Measurements from ENCODE around the gene NLRC4. TPM values are rescaled to one million over a fixed set of nuclear protein-coding genes. Genes with fewer than 3 reads are reported as not detected.

Gene NLRC4
- polyA plus RNA-seq, 1 donor (not counting 4 experiments of a cell fraction or from before 2014, with no cell fraction given): not detected

DNA sequence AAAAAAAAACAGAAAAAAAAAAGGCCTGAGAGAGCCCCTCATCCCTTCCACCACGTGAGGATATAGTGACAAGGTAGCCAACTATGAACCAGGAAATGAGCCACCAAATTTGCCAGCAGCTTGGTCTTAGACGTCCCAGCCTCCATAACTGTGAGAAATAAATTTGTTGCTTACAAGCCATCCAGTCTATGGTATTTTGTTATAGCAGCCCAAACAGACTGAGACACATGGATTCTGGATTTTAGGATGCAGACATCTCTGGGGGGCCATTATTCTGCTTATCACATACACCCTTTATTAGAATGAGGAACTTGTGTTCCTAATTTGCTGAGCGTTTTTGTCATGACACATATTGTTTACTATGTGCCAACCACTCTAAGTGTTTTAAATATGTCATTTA is 7.6 kb upstream of the NLRC4 start:
- FAIRE-seq: no peak
- TF ChIP-seq EZH2 (IDR thresholded peaks at IDR 0.05; ENCODE audit: low read length) (no peak), CTCF (optimal IDR thresholded peaks at IDR 0.05 in 1 of 3, IDR thresholded peaks at IDR 0.05 in 1 of 3, conservative IDR thresholded peaks at IDR 0.05 in 1 of 3; ENCODE audit: extremely low read depth in 1 of 3, insufficient read depth in 2 of 3, low read length in 3 of 3) (no peak)
- Histone ChIP-seq H3K36me3 (ENCODE audit: control insufficient read depth in 2 of 2, extremely low read depth in 1 of 2, insufficient read depth in 2 of 2, low read length in 2 of 2) (no peaks in the 10 kb centered on the region), H3K9ac (ENCODE audit: control insufficient read depth, extremely low read depth, insufficient read depth, low read length) (no peak overlapping the region), H3K9me1 (ENCODE audit: control insufficient read depth, extremely low read depth, insufficient read depth, low read length) (no peaks in the 10 kb centered on the region), H3K4me2 (ENCODE audit: control insufficient read depth, extremely low read depth, insufficient read depth, low read depth, low read length) (no peak overlapping the region), H2AFZ (ENCODE audit: control insufficient read depth, low read length) (no peak overlapping the region), H3K4me1 (ENCODE audit: control insufficient read depth, extremely low read depth, insufficient read depth, low read length) (peaks cover 2% of the 10 kb centered on the region), H3K4me3 (ENCODE audit: control insufficient read depth in 2 of 3, extremely low read depth in 1 of 3, insufficient read depth in 2 of 3, low read depth in 1 of 3, low read length in 3 of 3) (no peak overlapping the region), H3K79me2 (ENCODE audit: control insufficient read depth, insufficient read depth, low read length) (no peaks in the 10 kb centered on the region), H4K20me1 (ENCODE audit: control insufficient read depth, extremely low read depth, insufficient read depth, low read length) (no peaks in the 10 kb centered on the region), H3K27me3 (ENCODE audit: control insufficient read depth, extremely low read depth, insufficient read depth, low read length) (no peaks in the 10 kb centered on the region), H3K9me3 (ENCODE audit: control insufficient read depth, low read depth, low read length) (no peaks in the 10 kb centered on the region), H3K27ac (ENCODE audit: control insufficient read depth, insufficient read depth, low read length) (no peak overlapping the region)
- dilution Hi-C loops (cut with MboI; ENCODE audit: extremely low pct_ligation_motif_present, low sequenced_read_pairs): no loop called here
- no peak for DNase-seq (ENCODE audit: low read depth, low spot score)

DNA sequence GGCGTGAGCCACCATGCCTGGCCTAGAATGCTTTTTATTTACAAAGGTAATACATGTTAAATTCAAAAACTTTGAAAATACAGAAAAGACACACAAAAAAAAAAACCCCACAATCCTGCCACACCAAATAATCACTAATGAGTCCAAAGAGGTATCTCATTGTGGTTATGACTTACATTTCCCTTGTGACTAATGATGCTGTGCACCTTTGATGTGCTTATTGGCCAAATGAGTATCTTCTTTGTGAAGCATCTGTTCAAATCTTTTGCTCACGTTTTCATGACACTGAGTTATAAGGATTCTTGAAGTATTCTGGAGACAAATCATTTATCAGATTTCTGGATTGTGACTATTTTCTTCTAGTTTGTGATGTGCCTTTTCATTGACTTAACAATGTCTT is 6.4 kb upstream of the NLRC4 start:
- Histone ChIP-seq H3K27ac (ENCODE audit: control insufficient read depth, insufficient read depth, low read length) (no peak overlapping the region), H4K20me1 (ENCODE audit: control insufficient read depth, extremely low read depth, insufficient read depth, low read length) (no peaks in the 10 kb centered on the region), H3K4me1 (ENCODE audit: control insufficient read depth, extremely low read depth, insufficient read depth, low read length) (no peaks in the 10 kb centered on the region), H3K9me1 (ENCODE audit: control insufficient read depth, extremely low read depth, insufficient read depth, low read length) (no peaks in the 10 kb centered on the region), H3K9ac (ENCODE audit: control insufficient read depth, extremely low read depth, insufficient read depth, low read length) (no peak overlapping the region), H3K4me2 (ENCODE audit: control insufficient read depth, extremely low read depth, insufficient read depth, low read depth, low read length) (no peak overlapping the region), H3K36me3 (ENCODE audit: control insufficient read depth in 2 of 2, extremely low read depth in 1 of 2, insufficient read depth in 2 of 2, low read length in 2 of 2) (no peaks in the 10 kb centered on the region), H2AFZ (ENCODE audit: control insufficient read depth, low read length) (no peak overlapping the region), H3K79me2 (ENCODE audit: control insufficient read depth, insufficient read depth, low read length) (no peaks in the 10 kb centered on the region), H3K9me3 (ENCODE audit: control insufficient read depth, low read depth, low read length) (no peaks in the 10 kb centered on the region), H3K27me3 (ENCODE audit: control insufficient read depth, extremely low read depth, insufficient read depth, low read length) (no peaks in the 10 kb centered on the region), H3K4me3 (ENCODE audit: control insufficient read depth in 2 of 3, extremely low read depth in 1 of 3, insufficient read depth in 2 of 3, low read depth in 1 of 3, low read length in 3 of 3) (no peak overlapping the region)
- DNase-seq (ENCODE audit: low read depth, low spot score): no peak
- FAIRE-seq: no peak
- TF ChIP-seq EZH2 (IDR thresholded peaks at IDR 0.05; ENCODE audit: low read length): no peak
- no peak for TF ChIP-seq CTCF (optimal IDR thresholded peaks at IDR 0.05 in 1 of 3, IDR thresholded peaks at IDR 0.05 in 1 of 3, conservative IDR thresholded peaks at IDR 0.05 in 1 of 3; ENCODE audit: extremely low read depth in 1 of 3, insufficient read depth in 2 of 3, low read length in 3 of 3)
- dilution Hi-C loops (cut with MboI; ENCODE audit: extremely low pct_ligation_motif_present, low sequenced_read_pairs): no loop called here

Measured in keratinocyte (primary cell).